HL-60 (cell line): Measurements from ENCODE around the gene DLG1.

ENCODE experiments used
- DNase-seq, 2 experiments: peaks; one replicate each; pipeline ENCODE4 v3.0.0-alpha.2; 2010 to 2020; ENCODE audit warnings: low read depth in 1 of 2, low spot score in 1 of 2
- H3K27ac ChIP-seq: fragments of 250-450 bp; sonication (Bioruptor Pico); replicated peaks from 2 replicates; pipeline ENCODE4 v1.5.1; 2020; ENCODE audit warnings: mild to moderate bottlenecking, moderate library complexity
- H3K27me3 ChIP-seq: fragments of 250-450 bp; sonication (Bioruptor Pico); 2 replicates; pipeline ENCODE4 v1.5.1; 2021; ENCODE audit warnings: mild to moderate bottlenecking, moderate library complexity; ENCODE audit not compliant: insufficient read depth, poor library complexity, severe bottlenecking
- H3K4me3 ChIP-seq: replicated peaks from 2 replicates; pipeline ENCODE4 v1.5.1; 2011; ENCODE audit warnings: mild to moderate bottlenecking, control low read depth, low read length; ENCODE audit not compliant: insufficient read depth
- CTCF ChIP-seq: IDR thresholded peaks from one replicate; pipeline ENCODE4 v1.5.1; 2011; ENCODE audit warnings: low read length, control low read depth, inconsistent platforms; ENCODE audit not compliant: insufficient read depth
- GABPA ChIP-seq: IDR thresholded peaks from 2 replicates; pipeline ENCODE4 v1.6.1; 2012; ENCODE audit warnings: low read depth
- POLR2AphosphoS5 ChIP-seq: IDR thresholded peaks from 2 replicates; pipeline ENCODE4 v1.6.1; 2012; ENCODE audit warnings: low read depth
- REST ChIP-seq: IDR thresholded peaks from 2 replicates; pipeline ENCODE4 v1.6.1; 2012; ENCODE audit warnings: low read depth; ENCODE audit not compliant: insufficient replicate concordance
- SPI1 ChIP-seq: IDR thresholded peaks from 2 replicates; pipeline ENCODE4 v1.6.1; 2012; ENCODE audit warnings: low read depth, mild to moderate bottlenecking, borderline replicate concordance

Gene DLG1

DNA sequence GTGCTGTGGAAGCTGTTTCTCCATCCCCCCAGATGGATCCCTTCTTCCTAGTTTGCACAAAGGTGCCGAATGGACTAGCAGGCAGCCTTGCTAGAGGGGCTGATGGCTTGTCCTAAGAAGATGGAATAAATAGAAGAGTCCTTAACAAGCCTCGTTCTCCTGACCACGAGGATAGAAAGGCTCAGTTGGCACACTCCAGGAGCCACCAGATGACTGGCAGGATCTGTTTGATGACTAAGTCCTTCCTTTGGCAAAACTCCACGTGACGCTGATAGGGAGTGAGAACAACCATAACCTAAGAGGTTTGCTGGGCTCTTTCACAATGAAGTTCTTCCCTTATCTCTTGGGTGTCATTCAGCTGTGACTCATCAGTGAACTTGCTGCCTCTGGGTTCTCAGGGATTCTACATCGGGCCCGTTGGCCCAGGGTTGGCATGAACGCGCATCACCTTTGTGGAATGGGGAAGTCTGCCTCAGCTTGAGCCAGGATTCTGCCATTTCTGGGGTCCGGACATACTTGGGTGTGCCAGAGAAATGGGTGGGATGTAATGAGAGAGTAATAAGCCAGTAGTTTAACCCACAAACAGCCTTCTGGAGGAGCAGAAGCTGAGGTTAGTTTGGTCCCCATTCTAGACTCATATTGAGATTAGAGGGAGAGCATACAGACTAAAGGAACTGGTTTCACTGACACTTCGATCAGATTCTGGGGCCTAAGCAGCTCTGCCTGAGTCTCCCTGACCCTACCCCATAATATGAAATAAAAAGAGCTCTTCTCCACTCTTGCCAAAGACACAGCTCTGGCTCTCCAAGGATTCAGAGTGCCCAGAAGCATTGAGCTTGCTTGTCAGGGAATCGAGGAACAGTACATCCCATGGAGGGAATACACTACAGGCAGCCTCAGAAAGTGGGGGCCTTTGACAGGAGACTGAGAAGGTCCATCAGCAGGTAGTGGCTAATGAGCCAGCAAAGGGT is 266.8 kb downstream of the DLG1 start:
- peak overlapping the region; percentile 7; the same call in 1 of the 2 replicates for H3K27ac ChIP-seq
- peak; percentile 74 for TF ChIP-seq POLR2AphosphoS5
- TF ChIP-seq REST: no peak
- TF ChIP-seq SPI1: peak; percentile 59; the same call in 1 of the 2 replicates
- no peak for TF ChIP-seq CTCF
- TF ChIP-seq GABPA: no peak
- H3K27me3 ChIP-seq: peaks cover 4% of the 10 kb centered on the region
- peak; percentile 97 to 98 for DNase-seq
- no peak overlapping the region for H3K4me3 ChIP-seq

GRCh38 chr3:197030379-197031314 is 267.8 kb downstream of the DLG1 start:
- peaks cover 4% of the 10 kb centered on the region for H3K27me3 ChIP-seq
- no peak for DNase-seq
- no peak overlapping the region for H3K4me3 ChIP-seq
- TF ChIP-seq SPI1: no peak
- TF ChIP-seq REST: no peak
- no peak for TF ChIP-seq POLR2AphosphoS5
- no peak overlapping the region for H3K27ac ChIP-seq

DNA sequence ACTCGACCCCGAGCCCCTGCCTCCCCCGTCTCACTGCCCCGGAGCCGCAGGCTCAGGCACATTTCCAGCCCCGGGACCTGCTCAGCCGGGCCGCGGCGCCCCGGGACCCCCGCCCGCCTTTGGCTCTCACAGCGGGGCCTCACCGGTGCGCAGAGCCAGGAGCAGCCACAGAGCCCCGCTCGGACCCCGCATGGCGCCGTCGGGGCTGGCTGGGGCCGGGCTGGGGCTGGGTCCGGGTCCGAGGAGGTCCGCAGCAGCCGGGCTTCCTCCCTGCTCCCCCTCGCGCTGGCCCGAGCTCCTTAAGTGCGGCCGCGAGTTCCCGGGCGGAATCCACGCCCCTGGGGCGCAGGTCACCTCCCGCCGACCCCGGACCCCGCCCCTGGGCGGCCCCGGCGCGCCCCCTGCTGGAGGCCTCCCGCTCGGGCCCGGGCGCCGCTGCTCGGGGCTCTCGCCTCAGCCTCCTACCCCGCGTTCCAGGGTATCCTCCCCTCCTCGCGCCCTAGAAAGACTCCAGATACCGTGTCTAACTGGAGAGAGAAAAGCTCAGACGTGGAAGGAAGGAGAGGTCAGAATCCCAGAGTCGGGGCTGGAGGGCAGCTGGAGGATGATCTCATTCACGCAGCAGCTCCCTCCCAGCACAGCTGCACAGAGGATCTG is 268.8 kb downstream of the DLG1 start, which contains the start of gene MELTF:
TSS of gene MELTF (minus strand) at position 307 of the 657 bp plus-strand sequence. CDS start at position 192, 115 bp downstream.
- Histone ChIP-seq H3K4me3 (peak within 1 kb of the TSS; percentile 46), H3K27me3 (peaks cover 4% of the 10 kb centered on the region), H3K27ac (no peak within 1 kb of the TSS)
- no peak for TF ChIP-seq SPI1
- no peak for TF ChIP-seq GABPA
- TF ChIP-seq CTCF: peak; percentile 21
- peak; percentile 31 to 58 for DNase-seq
